NCI-H2029 (cell line): ENCODE data around the gene FAM168A.
A peak's percentile ranks its signal among the peaks of the same experiment; 100 is the strongest.
"Not testable (repeated sequence)": the region's sequence is repeated elsewhere in the genome, so short reads cannot be mapped to it uniquely, and the experiment has no call there.

Experiments
- DNase-seq: peaks from one replicate; lab custom pipeline; 2025; lab: John Stamatoyannopoulos, UW

The FAM168A gene

DNA sequence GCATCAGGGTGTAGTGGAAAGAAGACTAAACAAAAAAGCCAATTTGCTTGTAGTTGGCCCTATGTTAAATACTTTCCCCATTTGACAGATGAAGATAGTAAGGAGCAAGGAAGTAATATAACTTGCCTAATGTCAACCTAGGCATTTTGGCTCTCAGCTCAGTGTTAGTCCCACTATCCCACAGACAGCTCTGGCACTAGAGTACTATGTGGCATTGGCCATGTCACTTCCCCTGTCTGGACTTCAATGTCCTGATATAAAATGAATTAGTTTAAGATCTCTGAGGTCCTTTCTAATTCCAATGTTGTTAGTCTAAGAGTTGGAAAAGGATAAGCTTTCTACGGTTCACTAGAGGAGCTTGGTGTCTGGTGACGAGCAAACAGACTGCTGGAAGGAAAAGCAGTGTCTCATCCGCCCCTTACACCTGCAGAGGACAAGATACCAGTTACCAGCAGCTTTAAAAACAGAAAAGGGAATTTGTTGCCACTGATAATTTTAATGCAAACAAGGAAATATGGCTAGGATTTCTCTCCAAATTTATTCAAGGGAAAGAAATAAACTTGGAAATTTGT lies 129.2 kb downstream of the FAM168A start:
- DNase-seq: no peak

DNA sequence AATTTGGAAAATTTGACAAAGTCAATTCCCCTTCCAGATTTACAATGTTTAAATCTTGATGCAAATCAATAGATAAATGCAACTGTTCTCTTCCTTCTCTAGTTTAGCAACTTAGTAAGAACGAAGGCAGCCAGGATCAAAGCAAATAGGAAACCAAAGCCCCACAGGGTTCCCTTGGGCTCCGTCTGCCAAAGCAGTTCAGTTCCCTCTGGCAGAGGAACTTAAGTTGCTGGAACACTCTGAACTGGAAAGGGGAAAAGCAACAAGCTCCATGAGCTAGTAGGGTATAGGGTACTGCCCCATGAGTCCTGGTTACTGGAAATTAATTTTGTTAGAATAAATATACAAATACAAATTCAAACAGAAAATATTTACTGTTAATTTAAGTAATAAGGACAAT lies 130.4 kb downstream of the FAM168A start:
- DNase-seq: no peak

DNA sequence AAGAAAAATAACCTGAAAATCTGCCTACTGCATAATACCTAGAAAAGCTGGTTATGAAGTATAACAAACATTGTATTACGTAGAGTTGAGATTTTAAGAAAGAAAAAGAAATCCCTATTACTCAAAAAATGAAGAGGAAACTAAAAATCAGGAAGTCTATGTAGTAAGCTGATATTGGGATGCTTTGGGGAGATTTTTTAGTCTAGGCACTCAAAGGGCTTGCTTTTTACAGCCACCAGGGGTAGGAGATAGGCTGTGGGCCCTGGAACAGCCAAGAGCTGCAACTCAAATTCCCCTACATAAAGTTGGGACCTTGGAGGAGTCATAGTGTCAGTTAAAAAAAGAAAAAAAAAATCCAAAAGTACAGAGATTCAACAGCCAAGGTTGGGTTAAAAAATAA lies 131.3 kb downstream of the FAM168A start:
- DNase-seq: no peak

DNA sequence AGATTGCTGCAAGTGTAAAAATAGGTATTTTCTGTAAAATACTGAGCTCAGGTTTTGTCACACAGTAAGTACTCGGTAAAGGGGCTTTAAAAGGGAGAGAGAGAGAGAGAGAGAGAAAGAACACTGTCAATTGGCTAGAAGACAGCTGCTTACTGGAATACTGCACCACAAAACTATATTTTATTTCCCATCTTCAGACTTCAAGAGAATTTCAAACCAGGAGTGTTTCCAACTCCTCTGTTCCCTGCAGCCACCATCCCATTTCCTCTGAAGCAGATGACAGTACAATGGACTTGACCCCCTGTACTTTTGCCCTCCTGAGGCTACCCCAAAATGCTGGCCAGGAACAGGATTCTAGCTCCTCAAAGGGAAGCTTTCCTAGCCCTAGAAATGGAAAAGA lies 132.0 kb downstream of the FAM168A start:
- no peak for DNase-seq

DNA sequence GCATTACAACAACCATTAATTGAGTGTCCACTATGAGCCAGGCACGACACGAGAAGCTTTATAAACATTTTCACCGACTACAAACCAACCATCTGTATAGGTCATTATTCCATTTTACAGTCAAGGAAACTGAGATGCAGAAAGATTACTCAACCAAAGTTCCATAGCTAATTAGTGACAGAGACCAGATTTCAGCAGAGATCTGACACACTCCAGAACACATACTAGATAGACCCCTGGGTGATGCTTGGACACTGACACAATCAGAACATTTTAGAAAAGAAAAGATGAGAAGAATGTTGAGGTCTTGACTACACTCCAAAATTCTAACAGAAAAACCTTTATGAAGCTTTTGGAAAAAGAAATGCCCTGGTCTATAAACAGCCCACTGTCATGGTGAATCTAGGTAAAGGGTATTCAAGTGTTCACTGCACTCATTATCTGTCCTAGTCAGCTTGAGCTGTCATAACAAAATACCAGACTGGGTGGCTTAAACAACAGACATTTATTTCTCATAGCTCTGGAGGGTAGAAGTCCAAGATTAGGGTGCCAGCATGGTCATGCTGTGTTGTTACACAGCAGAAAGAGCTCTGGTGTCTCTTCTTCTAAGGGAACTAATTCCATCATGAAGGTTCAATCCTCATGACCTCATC lies 132.8 kb downstream of the FAM168A start:
- no peak for DNase-seq

DNA sequence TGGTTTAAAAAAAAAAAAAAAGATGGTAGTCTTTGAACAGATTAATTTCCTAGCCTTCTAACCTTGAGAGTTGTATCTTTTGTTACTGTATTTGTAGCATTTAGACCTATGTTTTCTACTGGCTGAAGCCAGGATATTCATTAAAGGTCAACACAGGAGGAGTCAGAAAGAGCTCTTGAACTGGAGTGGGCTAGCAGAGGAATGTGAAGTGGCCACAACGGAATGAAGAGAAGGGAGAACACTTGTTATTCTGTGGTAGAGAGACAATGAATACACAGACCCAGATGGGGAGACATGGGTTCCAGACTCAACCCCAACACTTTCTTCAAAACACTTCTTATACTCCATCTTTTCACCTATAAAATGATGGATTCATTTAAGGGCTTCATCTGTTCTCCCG lies 133.6 kb downstream of the FAM168A start:
- DNase-seq: peak; percentile 52

DNA sequence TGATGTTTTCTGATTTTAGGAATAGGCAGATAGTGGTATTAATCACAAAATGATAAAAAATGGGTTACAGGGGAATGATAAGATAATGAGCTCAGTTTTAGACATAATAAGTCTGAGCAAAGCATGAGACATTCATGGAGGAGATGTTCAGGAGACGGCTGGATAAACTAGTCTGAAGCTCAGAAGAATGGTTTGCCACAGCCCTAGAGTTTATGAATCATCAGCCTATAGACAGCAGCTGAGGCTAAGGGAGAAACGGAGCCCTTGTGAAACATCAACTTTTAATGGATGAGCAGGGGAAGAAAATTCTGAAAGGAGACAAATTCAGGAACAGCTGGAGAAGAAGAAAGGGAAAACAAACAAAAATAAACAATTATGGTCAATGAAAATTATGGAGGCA lies 134.6 kb downstream of the FAM168A start:
- DNase-seq: no peak

DNA sequence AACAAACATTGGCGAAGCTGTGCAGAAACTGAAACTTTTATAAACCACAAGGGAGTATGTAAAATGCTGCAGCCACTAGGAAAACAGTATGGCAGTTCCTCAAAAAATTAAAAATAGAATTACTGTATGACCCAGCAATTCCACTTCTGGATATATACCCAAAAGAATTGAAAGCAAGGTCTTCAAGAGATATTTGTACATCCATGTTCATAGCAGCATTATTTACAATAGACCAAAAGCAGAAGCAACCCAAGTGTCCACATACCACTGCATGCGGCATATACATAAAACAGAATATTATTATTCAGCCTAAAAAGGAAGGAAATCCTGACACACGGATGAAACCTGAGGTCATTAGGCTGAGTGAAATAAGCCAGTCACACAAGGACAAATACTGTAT lies 135.9 kb downstream of the FAM168A start:
- DNase-seq: no peak

DNA sequence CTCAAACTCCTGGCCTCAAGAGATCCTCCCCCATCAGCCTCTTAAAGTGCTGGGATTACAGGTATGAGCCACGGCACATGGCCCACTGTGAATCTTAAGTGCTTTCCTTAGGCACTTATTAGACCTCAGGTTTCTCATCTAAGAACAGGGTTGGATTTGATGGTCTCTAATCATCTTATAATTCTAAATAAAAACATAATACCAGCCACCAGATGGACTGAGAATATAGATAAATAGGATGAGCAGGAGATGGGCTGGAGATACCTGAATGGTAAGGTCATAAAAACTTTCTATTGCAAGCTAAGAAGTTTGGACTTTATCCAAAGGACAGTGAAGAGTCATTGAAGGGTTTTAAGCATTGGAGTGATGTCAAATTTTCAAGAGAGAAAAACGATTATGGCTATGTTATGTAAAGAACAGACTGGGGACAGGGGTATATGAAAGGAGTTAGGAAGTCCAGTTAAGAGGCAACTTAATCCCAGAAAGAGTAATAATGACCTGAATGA lies 136.5 kb downstream of the FAM168A start:
- DNase-seq: peak; percentile 38

DNA sequence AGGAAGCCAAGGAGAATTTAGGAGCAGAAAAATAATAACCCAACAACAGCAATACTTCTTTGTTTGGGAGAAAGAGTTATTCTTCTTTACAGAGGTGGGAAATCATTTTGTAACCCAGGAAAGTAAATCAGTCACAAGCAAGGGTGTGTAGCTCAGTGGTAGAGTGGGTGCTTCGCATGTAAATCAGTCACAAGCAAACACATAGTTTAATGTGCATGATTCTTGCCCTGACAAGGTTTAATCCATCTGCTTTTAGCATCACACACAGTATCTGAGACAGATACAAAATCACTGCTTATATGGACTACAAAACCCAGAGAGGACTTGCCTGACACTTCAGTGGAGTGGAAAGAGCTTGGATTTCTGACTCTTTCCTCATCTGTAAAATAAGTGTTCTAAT lies 139.7 kb downstream of the FAM168A start:
- no peak for DNase-seq

DNA sequence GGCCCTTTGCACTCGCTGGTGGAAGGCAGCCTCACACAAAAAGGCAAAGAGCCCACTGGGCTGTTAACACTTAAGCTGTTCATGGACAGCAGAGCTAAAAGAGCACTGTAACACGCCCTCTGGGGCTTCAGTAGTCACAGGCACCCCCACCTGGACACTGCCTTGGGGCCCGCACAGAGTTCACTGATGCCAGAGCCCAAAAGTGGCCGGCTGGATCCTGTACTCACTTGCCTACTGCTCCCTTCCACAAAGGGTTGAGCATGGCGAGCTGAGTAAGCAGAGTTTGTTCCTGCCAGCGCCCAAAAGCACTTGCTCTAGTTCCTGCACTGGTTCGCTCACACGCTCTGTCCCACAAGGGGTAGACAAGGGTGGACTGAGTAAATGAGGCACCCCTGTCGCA lies 142.9 kb downstream of the FAM168A start:
- DNase-seq: no peak

DNA sequence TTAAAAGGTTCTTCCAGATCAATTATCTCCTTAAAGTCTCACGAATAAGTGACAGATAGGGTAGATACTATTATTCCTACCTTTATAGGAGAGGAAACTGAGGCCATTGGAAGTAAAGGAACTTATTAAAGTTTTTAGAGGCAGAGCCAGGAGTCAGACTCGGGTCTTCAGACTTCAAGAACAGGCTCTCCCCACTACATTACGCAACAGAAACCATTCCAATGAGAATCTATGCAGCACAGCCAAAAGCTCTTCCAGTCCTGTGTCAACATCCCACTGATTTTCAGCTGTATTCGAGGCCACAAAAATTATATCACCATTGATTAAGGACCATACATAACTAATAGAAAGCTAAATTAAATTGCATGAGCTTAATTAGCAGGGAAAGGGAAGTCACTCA lies 144.3 kb downstream of the FAM168A start:
- DNase-seq: no peak

DNA sequence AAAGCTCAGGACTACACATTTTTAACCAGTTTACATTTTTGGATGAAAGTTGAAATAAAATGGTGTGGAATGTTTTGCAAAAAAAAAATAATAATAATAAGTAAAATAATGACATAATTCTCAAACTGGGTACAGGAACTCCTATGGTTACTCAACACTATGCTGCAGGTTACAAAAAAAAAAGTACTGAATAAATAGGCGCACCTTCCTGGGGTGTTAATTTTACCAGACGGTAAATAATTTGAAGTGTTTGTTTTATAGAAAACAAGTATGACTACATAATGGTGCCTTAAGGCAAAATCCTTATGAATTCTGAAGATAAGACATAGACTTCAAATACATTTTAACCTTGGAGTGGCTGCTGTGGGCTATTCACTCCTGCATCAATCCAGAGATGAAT lies 145.2 kb downstream of the FAM168A start:
- no peak for DNase-seq

DNA sequence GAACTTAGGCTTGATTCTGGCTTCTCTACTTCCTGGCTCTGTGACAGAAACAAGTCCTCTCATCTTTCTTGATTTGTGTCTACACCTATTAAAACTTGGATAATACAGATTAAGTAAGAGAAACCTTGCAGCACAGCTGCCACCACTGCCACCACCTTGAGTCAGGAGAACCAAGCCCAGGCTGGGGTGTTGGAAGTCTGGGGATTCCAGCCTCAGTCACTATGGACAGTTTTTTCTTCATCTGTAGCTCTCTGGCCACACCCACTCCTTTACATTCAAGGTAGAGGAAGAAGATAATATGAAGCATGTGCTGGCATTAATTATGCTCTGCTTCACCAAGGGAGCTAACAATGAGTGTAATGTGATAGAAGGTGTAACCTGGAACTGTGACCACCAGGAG lies 146.0 kb downstream of the FAM168A start:
- no peak for DNase-seq

DNA sequence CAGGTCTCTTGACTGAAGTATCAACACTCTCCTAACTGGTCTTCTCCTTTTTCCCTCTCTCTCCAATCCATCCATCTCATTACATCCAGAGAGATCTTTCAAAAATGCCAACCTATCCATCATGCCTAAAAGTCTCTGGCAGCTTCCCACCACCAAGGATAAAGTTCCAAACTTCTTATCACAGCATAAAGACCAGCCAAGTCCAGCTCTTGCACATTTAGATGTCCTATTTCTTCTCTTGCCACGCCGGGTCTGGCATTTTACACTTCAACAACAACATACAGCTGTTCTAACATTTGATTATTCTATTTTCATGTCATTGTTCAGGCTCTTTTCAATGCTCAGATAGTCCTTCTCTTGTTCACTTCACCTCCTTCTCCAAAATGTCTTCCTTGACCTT lies 151.1 kb downstream of the FAM168A start:
- DNase-seq: no peak

DNA sequence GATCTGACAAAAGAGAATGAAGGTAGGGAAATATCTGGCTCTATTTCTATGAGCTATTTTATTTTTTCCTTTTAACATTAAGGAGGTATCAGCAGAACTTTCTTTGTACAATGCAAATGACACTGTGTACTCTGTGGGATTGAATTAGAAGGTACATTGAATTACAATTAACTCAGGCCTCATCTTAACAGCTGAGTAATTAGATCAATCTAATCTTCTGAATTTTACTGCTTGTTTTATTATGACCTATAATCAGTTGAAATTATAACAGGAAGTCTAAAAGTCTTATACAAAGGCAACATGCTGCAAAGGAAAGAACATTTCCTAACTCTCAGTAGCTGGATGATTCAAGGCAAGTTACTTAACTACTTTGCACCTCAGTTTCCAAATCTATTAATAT lies 151.9 kb downstream of the FAM168A start:
- DNase-seq: no peak

DNA sequence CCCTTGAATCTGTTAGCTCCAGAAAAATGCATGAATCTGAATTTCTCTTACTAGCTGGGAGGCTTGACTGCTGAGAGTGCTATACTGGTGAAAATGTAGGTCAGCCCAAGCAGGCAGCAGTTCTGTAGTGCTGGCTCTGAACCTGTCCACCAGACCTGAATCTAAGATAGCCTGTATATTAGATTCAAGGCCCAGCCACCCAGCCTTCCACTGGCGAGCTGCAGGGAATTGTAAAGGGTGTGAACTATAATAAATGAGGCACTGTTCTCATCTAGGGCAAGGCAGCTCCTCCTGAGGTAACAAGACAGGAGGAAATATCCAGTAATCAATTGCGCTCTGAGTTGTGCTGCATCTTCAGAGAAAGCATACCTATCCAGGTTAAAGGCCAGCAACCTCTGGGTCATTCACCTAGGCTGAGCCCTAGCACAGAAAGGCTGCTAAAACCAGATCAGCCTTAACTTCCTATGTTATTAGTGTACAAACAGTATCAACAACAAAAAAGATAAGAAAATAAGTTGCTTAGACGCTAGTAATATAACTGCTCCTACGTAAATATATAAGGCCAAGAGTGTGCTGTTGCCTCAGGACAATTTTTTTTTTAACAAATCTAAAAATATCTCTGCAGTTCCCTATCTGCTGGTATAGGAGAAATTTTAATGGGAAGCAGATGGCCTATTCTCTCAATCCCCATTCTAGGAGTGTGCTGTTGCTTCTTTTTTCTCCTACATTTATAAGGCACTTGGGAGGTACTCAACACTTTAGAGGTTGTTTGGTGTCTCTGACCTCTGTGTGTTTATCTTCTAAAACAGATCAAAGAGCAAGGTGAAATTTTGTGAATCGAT lies 158.7 kb downstream of the FAM168A start:
- no peak for DNase-seq

DNA sequence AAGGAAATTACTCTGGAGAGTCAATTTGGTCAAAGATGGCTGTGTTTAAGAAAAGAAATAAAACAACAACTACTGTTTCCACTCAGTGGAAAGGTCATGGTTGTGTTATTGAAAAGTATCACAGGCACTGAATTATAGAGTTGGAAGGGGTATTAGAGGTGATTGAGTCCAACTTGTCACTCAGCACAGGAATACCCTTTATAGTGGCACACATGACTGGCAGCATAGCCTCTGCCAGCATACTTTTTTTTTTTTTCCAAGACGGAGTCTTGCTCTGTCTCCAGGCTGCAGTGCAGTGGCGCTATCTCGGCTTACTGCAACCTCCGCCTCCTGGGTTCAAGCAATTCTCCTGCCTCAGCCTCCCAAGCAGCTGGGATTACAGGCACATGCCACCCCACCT lies 161.1 kb downstream of the FAM168A start:
- DNase-seq: not testable (repeated sequence)

DNA sequence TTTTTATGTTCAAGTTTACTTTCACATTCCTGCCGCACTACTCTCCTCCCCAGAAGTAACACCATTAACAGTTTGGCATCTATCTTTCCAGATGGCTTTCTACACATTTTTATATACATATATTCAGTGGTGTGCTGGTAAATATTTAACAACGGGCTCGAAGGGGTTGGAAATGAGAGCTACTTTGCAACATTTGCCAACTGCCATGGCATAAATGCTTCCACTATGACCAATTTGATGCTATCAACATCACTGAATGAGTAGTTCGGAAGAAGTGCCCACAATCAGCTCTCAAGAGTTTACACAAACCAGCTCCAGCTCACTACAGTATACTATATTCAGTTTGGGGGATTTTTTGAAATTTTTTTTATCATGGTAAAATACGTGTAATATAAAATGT lies 166.5 kb downstream of the FAM168A start:
- DNase-seq: no peak

DNA sequence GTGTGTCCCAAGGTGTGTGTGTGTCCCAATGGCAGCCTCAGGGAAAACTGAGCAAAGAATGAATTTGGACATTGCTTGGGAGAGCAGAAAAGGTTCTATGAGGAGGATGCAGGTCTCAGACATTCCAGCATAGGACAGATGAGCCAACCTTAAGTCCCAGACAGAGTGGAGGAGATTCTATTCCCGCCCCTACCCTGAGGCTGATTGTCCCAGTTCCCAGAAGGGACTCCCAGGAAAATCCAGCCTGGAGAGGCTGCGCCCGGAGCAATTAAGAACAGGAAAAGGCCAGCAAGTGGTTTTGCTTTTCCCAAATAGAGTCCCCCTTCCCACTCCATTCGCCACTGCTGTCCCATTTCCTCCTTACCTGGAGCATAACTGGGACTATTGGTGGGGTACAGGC lies 167.6 kb downstream of the FAM168A start:
- DNase-seq: no peak

DNA sequence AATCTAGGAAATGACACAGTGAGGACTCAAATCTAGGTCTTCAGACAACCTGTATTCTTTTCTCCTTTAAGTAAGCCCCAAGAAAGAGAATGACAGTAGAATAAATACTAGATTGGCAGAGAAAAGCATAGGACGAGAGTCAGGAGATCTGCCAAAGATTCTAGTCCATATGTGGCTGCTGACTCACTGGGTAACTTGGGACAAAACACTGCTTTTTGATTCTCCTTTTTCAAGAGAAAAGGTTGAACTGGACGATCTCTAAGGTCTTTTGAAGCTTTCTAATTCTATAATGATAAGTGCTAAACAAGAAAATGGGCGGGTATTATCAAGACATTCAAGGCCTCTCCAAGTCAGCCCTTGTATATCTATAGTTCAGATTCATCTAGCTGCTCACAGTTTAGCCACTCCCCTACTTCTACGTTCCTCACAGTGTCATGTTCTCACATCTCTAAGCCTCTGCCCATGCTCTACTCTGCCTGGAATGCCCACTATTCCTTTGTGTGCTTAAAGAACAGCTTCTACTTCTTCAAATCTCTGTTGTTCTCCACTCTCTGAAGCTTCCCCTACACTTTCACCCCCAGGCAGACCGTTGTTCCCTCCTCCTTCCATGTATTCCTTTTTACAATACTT lies 168.7 kb downstream of the FAM168A start:
- no peak for DNase-seq

DNA sequence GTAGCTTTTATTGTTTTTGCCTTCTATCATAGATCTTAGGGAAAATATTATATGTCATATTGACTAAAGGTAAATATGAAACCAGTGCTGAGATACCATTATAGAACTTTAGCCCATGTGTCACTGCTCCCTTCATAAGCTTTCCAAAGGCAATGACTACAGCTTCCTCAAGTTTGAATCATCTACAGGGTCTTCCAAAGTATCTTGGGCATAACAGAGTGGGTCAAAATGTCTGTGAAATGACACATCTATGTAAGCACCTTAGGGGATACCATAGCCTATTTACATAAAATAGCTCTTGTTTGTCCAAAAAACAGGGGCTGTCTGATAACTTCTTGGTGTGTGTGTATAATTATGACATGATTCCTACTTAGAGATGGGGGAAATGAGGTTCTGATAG lies 169.2 kb downstream of the FAM168A start:
- DNase-seq: no peak

DNA sequence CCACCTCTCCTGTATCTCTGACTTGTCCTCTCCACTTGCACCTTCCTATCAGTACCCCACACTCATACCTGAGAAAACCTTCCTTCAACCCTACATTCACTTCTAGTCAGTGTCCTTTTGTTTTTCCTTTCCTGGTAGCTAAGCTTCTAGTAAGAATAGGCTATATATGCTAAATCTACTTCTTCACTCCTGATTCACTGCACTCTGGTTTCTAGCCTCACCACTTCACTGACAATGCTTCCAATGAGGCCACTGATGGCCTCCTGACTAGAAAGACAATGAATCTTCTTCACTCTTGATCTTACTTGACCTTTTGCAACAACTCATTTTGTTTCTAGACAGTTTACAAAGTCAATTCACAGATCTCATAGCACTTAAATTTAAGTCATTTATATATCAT lies 169.7 kb downstream of the FAM168A start:
- no peak for DNase-seq
